ENCODE results near the gene DRC3. TPM values are rescaled to one million over a fixed set of nuclear protein-coding genes. Genes with fewer than 3 reads are reported as not detected.

The DRC3 gene
- total RNA-seq, 1 donor from 2014 or later = 0.06 TPM

DNA sequence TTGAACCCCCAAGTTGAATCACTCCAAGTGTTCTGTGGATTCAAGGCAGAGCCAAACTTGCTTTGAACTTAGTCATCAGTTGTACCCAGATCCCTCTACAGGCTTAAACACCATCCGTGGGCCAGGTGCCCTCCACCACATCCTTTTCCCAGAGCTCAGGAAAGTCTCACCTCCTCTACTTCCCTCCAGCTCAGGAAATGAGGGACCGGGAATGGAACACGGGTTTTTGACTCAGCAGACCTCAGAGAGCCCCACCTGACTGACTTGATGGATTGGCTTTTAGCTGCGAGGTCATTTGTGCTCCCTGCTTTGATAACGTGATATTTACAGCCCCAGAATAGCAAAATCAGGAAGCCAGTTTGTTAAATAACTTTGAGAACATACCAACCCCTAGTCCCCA, 86.6 kb downstream of the DRC3 start:
- no peak for DNase-seq (ENCODE audit: low read depth)
- no peak overlapping the region for H3K4me3 ChIP-seq (ENCODE audit: low read depth, low read length)
- TF ChIP-seq, protein P1, sequence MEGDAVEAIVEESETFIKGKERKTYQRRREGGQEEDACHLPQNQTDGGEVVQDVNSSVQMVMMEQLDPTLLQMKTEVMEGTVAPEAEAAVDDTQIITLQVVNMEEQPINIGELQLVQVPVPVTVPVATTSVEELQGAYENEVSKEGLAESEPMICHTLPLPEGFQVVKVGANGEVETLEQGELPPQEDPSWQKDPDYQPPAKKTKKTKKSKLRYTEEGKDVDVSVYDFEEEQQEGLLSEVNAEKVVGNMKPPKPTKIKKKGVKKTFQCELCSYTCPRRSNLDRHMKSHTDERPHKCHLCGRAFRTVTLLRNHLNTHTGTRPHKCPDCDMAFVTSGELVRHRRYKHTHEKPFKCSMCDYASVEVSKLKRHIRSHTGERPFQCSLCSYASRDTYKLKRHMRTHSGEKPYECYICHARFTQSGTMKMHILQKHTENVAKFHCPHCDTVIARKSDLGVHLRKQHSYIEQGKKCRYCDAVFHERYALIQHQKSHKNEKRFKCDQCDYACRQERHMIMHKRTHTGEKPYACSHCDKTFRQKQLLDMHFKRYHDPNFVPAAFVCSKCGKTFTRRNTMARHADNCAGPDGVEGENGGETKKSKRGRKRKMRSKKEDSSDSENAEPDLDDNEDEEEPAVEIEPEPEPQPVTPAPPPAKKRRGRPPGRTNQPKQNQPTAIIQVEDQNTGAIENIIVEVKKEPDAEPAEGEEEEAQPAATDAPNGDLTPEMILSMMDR (conservative IDR thresholded peaks at IDR 0.05; ENCODE audit: low read depth, low read length) = no peak

DNA sequence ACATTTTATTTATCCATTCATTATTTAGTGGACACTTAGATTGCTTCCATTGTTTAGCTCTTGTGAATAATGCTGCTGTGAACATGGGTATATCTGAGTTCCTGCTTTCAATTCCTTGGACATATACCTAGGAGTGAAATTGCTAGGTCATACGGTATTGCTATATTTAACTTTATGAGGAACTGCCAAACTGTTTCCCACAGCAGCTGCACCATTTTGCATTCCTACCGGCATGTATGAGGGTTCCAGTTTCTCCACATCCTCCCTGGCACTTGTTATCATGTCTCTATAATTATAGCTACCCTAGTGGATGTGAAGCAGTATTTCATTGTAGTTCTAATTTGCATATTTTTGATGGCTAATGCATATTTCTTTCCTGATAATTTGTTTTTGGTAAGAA, 91.4 kb downstream of the DRC3 start:
- TF ChIP-seq, protein P1 (conservative IDR thresholded peaks at IDR 0.05; ENCODE audit: low read depth, low read length) = no peak
- no peak overlapping the region for H3K4me3 ChIP-seq (ENCODE audit: low read depth, low read length)
- no peak for DNase-seq (ENCODE audit: low read depth)

DNA sequence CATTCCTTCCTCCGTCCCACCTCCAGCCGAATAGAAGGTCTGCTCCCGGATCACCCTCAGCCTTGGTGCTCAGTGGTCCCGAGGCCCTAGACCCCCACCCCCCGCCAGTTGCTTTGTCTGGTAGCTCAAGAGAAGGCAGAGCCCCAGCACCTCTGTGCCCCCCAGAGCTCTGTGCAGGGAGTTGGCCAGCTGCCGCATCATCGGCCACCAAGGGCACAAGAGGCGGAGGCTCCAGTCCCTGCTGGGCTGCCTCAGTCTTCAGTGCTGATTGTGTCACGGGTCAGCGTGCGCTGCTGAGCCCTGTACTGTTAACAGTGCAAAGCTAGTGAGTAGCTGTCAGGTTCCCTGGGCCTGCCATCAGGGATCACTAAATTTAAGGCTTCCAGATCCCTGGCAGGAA, 92.9 kb downstream of the DRC3 start:
- DNase-seq (ENCODE audit: low read depth) = no peak
- TF ChIP-seq, protein P1 (conservative IDR thresholded peaks at IDR 0.05; ENCODE audit: low read depth, low read length) = no peak
- H3K4me3 ChIP-seq (ENCODE audit: low read depth, low read length) = no peak overlapping the region

Other genes with a start within 250 kb of the DRC3 start
- gene SREBF1, start 135.9 kb upstream of the DRC3 start, total RNA-seq = 58.3 and 65.1 TPM in 2 replicates
- gene TOM1L2, start 462 bp upstream of the DRC3 start, total RNA-seq = 13.2 and 19.4 TPM in 2 replicates
- gene ATPAF2, start 66.3 kb downstream of the DRC3 start, total RNA-seq = 10.2 and 19.5 TPM in 2 replicates
- gene GID4, start 66.5 kb downstream of the DRC3 start, total RNA-seq = 4.8 and 7.0 TPM in 2 replicates
- 35.3 and 57.5 TPM in 2 replicates for gene DRG2, start 115.1 kb downstream of the DRC3 start, total RNA-seq
- gene MYO15A, start 135.9 kb downstream of the DRC3 start, total RNA-seq = 0.07 and 0.17 TPM in 2 replicates
- 81.2 and 101 TPM in 2 replicates for gene ALKBH5, start 211.0 kb downstream of the DRC3 start, total RNA-seq